Peyer's patch (tissue), 4 donors: Measurements from ENCODE around the gene YJEFN3. TPM values are rescaled to one million over a fixed set of nuclear protein-coding genes. Genes with fewer than 3 reads are reported as not detected.

ENCODE experiments used
- DNase-seq, 3 donors: peaks; one replicate each; pipeline ENCODE4 v3.0.0-alpha.2; 2017 to 2019
- H3K27ac ChIP-seq, 4 donors: fragments of 200-600 bp; sonication (generic); one replicate each; pipeline ENCODE4 v1.5.1; 2016 to 2019
- H3K27me3 ChIP-seq, 2 donors: fragments of 200-600 bp; sonication (generic); one replicate each; pipeline ENCODE4 v1.5.1; 2019
- H3K36me3 ChIP-seq, 3 donors: fragments of 200-600 bp; sonication (generic); one replicate each; pipeline ENCODE4 v1.5.1; 2016 to 2019
- H3K4me1 ChIP-seq, 4 donors: fragments of 200-600 bp; sonication (generic); one replicate each; pipeline ENCODE4 v1.5.1; 2016 to 2019
- H3K4me3 ChIP-seq, 4 donors: fragments of 200-600 bp; sonication (generic); 1 replicate in 3 of 4; 2 replicates in 1 of 4; pipeline ENCODE4 v1.5.1; 2016 to 2019; ENCODE audit warnings: mild to moderate bottlenecking in 1 of 4
- H3K9me3 ChIP-seq, 4 donors: fragments of 200-600 bp; sonication (generic); one replicate each; pipeline ENCODE4 v1.5.1; 2016 to 2019; ENCODE audit warnings: mild to moderate bottlenecking in 1 of 4
- POLR2A ChIP-seq, 2 donors: fragments of 450-650 bp; IDR thresholded peaks; one replicate each; pipeline ENCODE4 v1.5.1; 2017; ENCODE audit warnings: antibody characterized with exemption in 2 of 2, mild to moderate bottlenecking in 2 of 2, moderate library complexity in 2 of 2
- total RNA-seq, 4 donors: library from RNA; depleted of rRNA; stranded (reverse); fragments of >200 nt; gene quantifications; one replicate each; pipeline ENCODE4 v1.1.0, GENCODE V29; 2016
- TF ChIP-seq, protein P1 (sequence below), 6 experiments: fragments of 450-650 bp in 4 of 6; fragments of 200-600 bp in 2 of 6; sonication (generic) in 1 of 6; IDR thresholded peaks; one replicate each; pipeline ENCODE4 v1.5.1; 2017 to 2019; ENCODE audit warnings: antibody characterized with exemption in 6 of 6, mild to moderate bottlenecking in 3 of 6, moderate library complexity in 1 of 6

The YJEFN3 gene
- total RNA-seq, 4 donors from 2014 or later = 4.4 to 9.9 (median 5.6) TPM

DNA sequence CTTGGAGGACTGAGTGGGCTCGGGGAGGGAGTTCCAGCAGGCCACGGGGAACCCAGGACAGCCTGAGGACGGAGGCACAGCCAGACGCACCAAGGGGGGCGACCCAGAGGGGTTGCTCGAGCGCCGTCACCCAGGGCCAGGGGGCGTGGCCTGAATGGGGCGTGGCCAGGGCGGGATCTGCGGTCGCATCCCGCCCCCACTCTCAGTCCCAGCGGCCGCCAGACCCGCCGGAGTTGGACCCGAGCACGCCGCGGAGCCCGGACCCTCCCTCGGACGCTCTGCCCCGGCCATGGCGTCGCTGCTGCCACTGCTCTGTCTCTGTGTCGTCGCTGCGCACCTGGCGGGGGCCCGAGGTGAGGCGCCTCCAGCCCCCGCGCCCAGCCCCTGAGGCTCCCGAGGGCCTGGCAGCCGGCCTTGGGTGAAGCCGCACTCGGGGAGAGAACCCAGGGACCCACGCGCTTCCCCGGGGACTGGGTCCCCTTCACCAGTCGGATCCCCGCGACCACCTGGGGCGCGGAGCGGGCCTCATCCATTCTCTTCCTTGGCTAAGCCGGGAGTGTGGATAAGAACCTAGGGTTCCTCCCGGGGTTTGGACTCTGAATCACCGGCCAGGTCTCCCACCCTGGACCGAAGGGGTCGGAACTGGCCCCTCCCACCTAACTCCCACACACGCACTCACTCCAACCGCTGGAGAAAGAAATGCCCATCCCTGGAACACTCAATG, 9.5 kb downstream of the YJEFN3 start, which contains the start of gene CILP2:
CILP2 (plus strand) TSS at position 205 of the 724 bp plus-strand sequence; CDS start at position 290, 85 bp downstream.
- Histone ChIP-seq H3K9me3 (no peaks in the 10 kb centered on the region), H3K27ac (peak within 1 kb of the TSS in 1 of 4 donors; percentile 10), H3K36me3 (no peaks in the 10 kb centered on the region), H3K27me3 (peaks cover 0 to 22% of the 10 kb centered on the region in 2 donors), H3K4me1 (peaks cover 2 to 33% (median 29%) of the 10 kb centered on the region in 4 donors), H3K4me3 (peak within 1 kb of the TSS; percentile 1 to 44 (median 28))
- DNase-seq = peak in 1 of 3 donors; percentile 54
- no peak for TF ChIP-seq POLR2A (IDR thresholded peaks at IDR 0.05)
- TF ChIP-seq, protein P1, sequence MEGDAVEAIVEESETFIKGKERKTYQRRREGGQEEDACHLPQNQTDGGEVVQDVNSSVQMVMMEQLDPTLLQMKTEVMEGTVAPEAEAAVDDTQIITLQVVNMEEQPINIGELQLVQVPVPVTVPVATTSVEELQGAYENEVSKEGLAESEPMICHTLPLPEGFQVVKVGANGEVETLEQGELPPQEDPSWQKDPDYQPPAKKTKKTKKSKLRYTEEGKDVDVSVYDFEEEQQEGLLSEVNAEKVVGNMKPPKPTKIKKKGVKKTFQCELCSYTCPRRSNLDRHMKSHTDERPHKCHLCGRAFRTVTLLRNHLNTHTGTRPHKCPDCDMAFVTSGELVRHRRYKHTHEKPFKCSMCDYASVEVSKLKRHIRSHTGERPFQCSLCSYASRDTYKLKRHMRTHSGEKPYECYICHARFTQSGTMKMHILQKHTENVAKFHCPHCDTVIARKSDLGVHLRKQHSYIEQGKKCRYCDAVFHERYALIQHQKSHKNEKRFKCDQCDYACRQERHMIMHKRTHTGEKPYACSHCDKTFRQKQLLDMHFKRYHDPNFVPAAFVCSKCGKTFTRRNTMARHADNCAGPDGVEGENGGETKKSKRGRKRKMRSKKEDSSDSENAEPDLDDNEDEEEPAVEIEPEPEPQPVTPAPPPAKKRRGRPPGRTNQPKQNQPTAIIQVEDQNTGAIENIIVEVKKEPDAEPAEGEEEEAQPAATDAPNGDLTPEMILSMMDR (IDR thresholded peaks at IDR 0.05) = no peak

- Histone ChIP-seq H3K36me3 (no peaks in the 10 kb centered on the region), H3K27me3 (peaks cover 0 to 22% of the 10 kb centered on the region in 2 donors), H3K9me3 (no peaks in the 10 kb centered on the region), H3K4me1 (peaks cover 2 to 33% (median 29%) of the 10 kb centered on the region in 4 donors), H3K27ac (no peak overlapping the region), H3K4me3 (peak overlapping the region in 1 of 4 donors; percentile 44)
- TF ChIP-seq, protein P1 (IDR thresholded peaks at IDR 0.05) = no peak
- TF ChIP-seq POLR2A (IDR thresholded peaks at IDR 0.05) = no peak
- no peak for DNase-seq
Measured at GRCh38 chr19:19538785-19539166, 10.1 kb downstream of the YJEFN3 start.

DNA sequence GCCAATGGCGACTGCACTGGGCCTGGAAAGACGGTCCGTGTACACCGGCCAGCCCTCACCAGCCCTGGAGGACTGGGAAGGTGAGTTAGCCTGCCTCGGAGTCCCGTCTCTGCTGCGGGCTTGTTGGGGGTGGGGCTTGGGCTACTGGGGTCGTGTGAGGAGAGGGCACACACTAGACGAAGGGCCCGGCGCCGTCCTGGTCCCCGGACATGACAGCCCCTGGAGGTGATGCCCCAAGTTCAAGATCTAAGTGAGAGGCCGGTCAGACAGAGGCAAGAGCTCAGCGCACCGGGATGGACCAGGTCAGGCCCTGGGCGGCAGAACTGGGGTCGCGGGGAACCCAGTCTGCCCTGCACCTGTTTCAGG, 11.0 kb downstream of the YJEFN3 start:
- H3K4me3 ChIP-seq = no peak overlapping the region
- no peak overlapping the region for H3K27ac ChIP-seq
- TF ChIP-seq POLR2A (IDR thresholded peaks at IDR 0.05) = no peak
- TF ChIP-seq, protein P1 (IDR thresholded peaks at IDR 0.05) = no peak
- peaks cover 2 to 33% (median 29%) of the 10 kb centered on the region in 4 donors for H3K4me1 ChIP-seq
- peaks cover 0 to 22% of the 10 kb centered on the region in 2 donors for H3K27me3 ChIP-seq
- H3K9me3 ChIP-seq = no peaks in the 10 kb centered on the region
- DNase-seq = no peak
- no peaks in the 10 kb centered on the region for H3K36me3 ChIP-seq

- peak; percentile 61 to 85 (median 82) for DNase-seq
- TF ChIP-seq POLR2A (IDR thresholded peaks at IDR 0.05) = no peak
- TF ChIP-seq, protein P1 (IDR thresholded peaks at IDR 0.05) = no peak
- H3K4me3 ChIP-seq = peak overlapping the region; percentile 15 to 38 (median 32)
Measured at GRCh38 chr19:19540064-19540714, 11.5 kb downstream of the YJEFN3 start.

GRCh38 chr19:19540715-19541515, 12.2 kb downstream of the YJEFN3 start:
- TF ChIP-seq, protein P1 (IDR thresholded peaks at IDR 0.05) = no peak
- TF ChIP-seq POLR2A (IDR thresholded peaks at IDR 0.05) = no peak
- no peak overlapping the region for H3K27ac ChIP-seq
- peaks cover 0 to 22% of the 10 kb centered on the region in 2 donors for H3K27me3 ChIP-seq
- peak; percentile 60 to 83 (median 73) for DNase-seq
- H3K9me3 ChIP-seq = no peaks in the 10 kb centered on the region
- no peaks in the 10 kb centered on the region for H3K36me3 ChIP-seq
- H3K4me3 ChIP-seq = peak overlapping the region; percentile 15 to 38 (median 32)
- peaks cover 2 to 33% (median 29%) of the 10 kb centered on the region in 4 donors for H3K4me1 ChIP-seq

More at GRCh38 chr19:19540064-19540714, 11.5 kb downstream of the YJEFN3 start:
- H3K27ac ChIP-seq = no peak overlapping the region
- H3K36me3 ChIP-seq = no peaks in the 10 kb centered on the region
- H3K4me1 ChIP-seq = peaks cover 2 to 33% (median 29%) of the 10 kb centered on the region in 4 donors
- H3K9me3 ChIP-seq = no peaks in the 10 kb centered on the region
- peaks cover 0 to 22% of the 10 kb centered on the region in 2 donors for H3K27me3 ChIP-seq
